Trophoblast cell (in vitro differentiated cells and primary cell): ENCODE results near the gene OR4S1.

Experiments used
- DNase-seq, 2 donors: peaks; one replicate each; pipeline ENCODE4 v3.0.0-alpha.2; 2016
- H2AFZ ChIP-seq: 2 replicates; pipeline ENCODE4 v1.6.1; 2013; ENCODE audit warnings: low read length, moderate library complexity, mild to moderate bottlenecking; ENCODE audit not compliant: insufficient read depth, poor library complexity
- H2AK5ac ChIP-seq: 2 replicates; pipeline ENCODE4 v1.6.1; 2013; ENCODE audit warnings: mild to moderate bottlenecking, low read length
- H2BK120ac ChIP-seq: 2 replicates; pipeline ENCODE4 v1.6.1; 2013; ENCODE audit warnings: low read length, mild to moderate bottlenecking, moderate library complexity; ENCODE audit not compliant: insufficient read depth, poor library complexity
- H2BK12ac ChIP-seq: 2 replicates; pipeline ENCODE4 v1.6.1; 2013; ENCODE audit warnings: mild to moderate bottlenecking, low read length, moderate library complexity
- H2BK5ac ChIP-seq: 2 replicates; pipeline ENCODE4 v1.6.1; 2013; ENCODE audit warnings: low read length, low read depth, moderate library complexity, mild to moderate bottlenecking; ENCODE audit not compliant: poor library complexity
- H3K14ac ChIP-seq: 2 replicates; pipeline ENCODE4 v1.6.1; 2013; ENCODE audit warnings: mild to moderate bottlenecking, low read length
- H3K18ac ChIP-seq: 2 replicates; pipeline ENCODE4 v1.6.1; 2013; ENCODE audit warnings: mild to moderate bottlenecking, low read length
- H3K23ac ChIP-seq: 2 replicates; pipeline ENCODE4 v1.6.1; 2013; ENCODE audit warnings: low read length
- H3K27ac ChIP-seq: 2 replicates; pipeline ENCODE4 v1.5.1; 2013; ENCODE audit warnings: low read depth, mild to moderate bottlenecking, inconsistent platforms, low read length, moderate library complexity
- H3K27me3 ChIP-seq: 2 replicates; pipeline ENCODE4 v1.6.1; 2013; ENCODE audit warnings: inconsistent platforms, mild to moderate bottlenecking, low read length, moderate library complexity; ENCODE audit not compliant: insufficient read depth
- H3K36me3 ChIP-seq, 2 experiments: 1 replicate in 1 of 2; 2 replicates in 1 of 2; pipeline ENCODE4 v1.6.1; 2013; ENCODE audit warnings: low read length in 2 of 2, mild to moderate bottlenecking in 2 of 2, moderate library complexity in 1 of 2; ENCODE audit not compliant: insufficient read depth in 2 of 2, control insufficient read depth in 1 of 2
- H3K4ac ChIP-seq: 2 replicates; pipeline ENCODE4 v1.6.1; 2013; ENCODE audit warnings: low read depth, mild to moderate bottlenecking, low read length, moderate library complexity
- H3K4me1 ChIP-seq, 2 experiments: 1 replicate in 1 of 2; 2 replicates in 1 of 2; pipeline ENCODE4 v1.6.1; 2013; ENCODE audit warnings: low read length in 2 of 2, mild to moderate bottlenecking in 2 of 2, moderate library complexity in 1 of 2; ENCODE audit not compliant: insufficient read depth in 2 of 2, control insufficient read depth in 1 of 2
- H3K4me2 ChIP-seq: 2 replicates; pipeline ENCODE4 v1.6.1; 2013; ENCODE audit warnings: inconsistent platforms, mild to moderate bottlenecking, low read length, moderate library complexity
- H3K4me3 ChIP-seq: 2 replicates; pipeline ENCODE4 v1.5.1; 2013; ENCODE audit warnings: mild to moderate bottlenecking, low read depth, low read length, inconsistent platforms
- H3K79me1 ChIP-seq: one replicate; pipeline ENCODE4 v1.6.1; 2013; ENCODE audit warnings: low read length
- H3K79me2 ChIP-seq: 2 replicates; pipeline ENCODE4 v1.6.1; 2013; ENCODE audit warnings: low read length, mild to moderate bottlenecking; ENCODE audit not compliant: control insufficient read depth, insufficient read depth, poor library complexity
- H3K9ac ChIP-seq: 2 replicates; pipeline ENCODE4 v1.6.1; 2013; ENCODE audit warnings: mild to moderate bottlenecking, low read length
- H3K9me3 ChIP-seq: 2 replicates; pipeline ENCODE4 v1.6.1; 2013; ENCODE audit warnings: low read depth, mild to moderate bottlenecking, control low read depth, inconsistent platforms, low read length; ENCODE audit not compliant: insufficient read depth
- H4K12ac ChIP-seq: 2 replicates; pipeline ENCODE4 v1.6.1; 2013; ENCODE audit warnings: low read depth, mild to moderate bottlenecking, low read length, moderate library complexity
- H4K8ac ChIP-seq: 2 replicates; pipeline ENCODE4 v1.6.1; 2013; ENCODE audit warnings: low read depth, mild to moderate bottlenecking, low read length, moderate library complexity
- H4K91ac ChIP-seq: one replicate; pipeline ENCODE4 v1.6.1; 2013; ENCODE audit warnings: low read depth, mild to moderate bottlenecking, low read length, moderate library complexity
- WGBS: extraction: QIAGEN DNeasy Blood & Tissue Kit; methylation state at CpG from one replicate; pipeline ENCODE4 v1.1.7; 2013; ENCODE audit warnings: missing lambda C conversion rate; ENCODE audit not compliant: insufficient read length, insufficient coverage; ENCODE audit errors: extremely low coverage; 5-methylcytosine and 5-hydroxymethylcytosine counted together

OR4S1 gene

GRCh38 chr11:48354013-48354412, 48.0 kb downstream of the OR4S1 start:
- Histone ChIP-seq H3K79me1 (no peaks in the 10 kb centered on the region), H3K9me3 (peaks cover 15% of the 10 kb centered on the region)

GRCh38 chr11:48354677-48355076, 48.7 kb downstream of the OR4S1 start:
- H3K79me1 ChIP-seq: no peaks in the 10 kb centered on the region
- H2BK12ac ChIP-seq: no peak overlapping the region
- H3K9ac ChIP-seq: no peak overlapping the region
- H4K91ac ChIP-seq: no peak overlapping the region
- no peak overlapping the region for H3K23ac ChIP-seq
- no CpG with 5 or more reads among the region's 1 CpG for WGBS
- H2BK5ac ChIP-seq: no peak overlapping the region
- no peak overlapping the region for H3K27ac ChIP-seq
- peaks cover 15% of the 10 kb centered on the region for H3K9me3 ChIP-seq
- H3K4me1 ChIP-seq: no peaks in the 10 kb centered on the region
- H3K79me2 ChIP-seq: no peaks in the 10 kb centered on the region
- no peak overlapping the region for H4K8ac ChIP-seq
- no peak overlapping the region for H2AK5ac ChIP-seq
- DNase-seq: no peak
- H3K36me3 ChIP-seq: no peaks in the 10 kb centered on the region
- no peak overlapping the region for H3K18ac ChIP-seq
- H3K4me3 ChIP-seq: no peak overlapping the region
- no peak overlapping the region for H2AFZ ChIP-seq
- no peak overlapping the region for H2BK120ac ChIP-seq
- H3K27me3 ChIP-seq: no peaks in the 10 kb centered on the region
- no peak overlapping the region for H3K14ac ChIP-seq
- no peak overlapping the region for H3K4ac ChIP-seq
- no peak overlapping the region for H4K12ac ChIP-seq
- H3K4me2 ChIP-seq: no peak overlapping the region

More at GRCh38 chr11:48354013-48354412, 48.0 kb downstream of the OR4S1 start:
- Histone ChIP-seq H3K4ac (no peak overlapping the region), H3K27ac (no peak overlapping the region), H3K14ac (no peak overlapping the region), H3K36me3 (no peaks in the 10 kb centered on the region), H3K18ac (no peak overlapping the region), H3K9ac (no peak overlapping the region), H4K91ac (no peak overlapping the region), H2BK5ac (no peak overlapping the region), H2BK12ac (no peak overlapping the region), H2BK120ac (no peak overlapping the region), H3K23ac (no peak overlapping the region), H3K79me2 (no peaks in the 10 kb centered on the region), H4K8ac (no peak overlapping the region), H4K12ac (no peak overlapping the region), H3K27me3 (no peaks in the 10 kb centered on the region), H2AFZ (no peak overlapping the region), H2AK5ac (no peak overlapping the region), H3K4me2 (no peak overlapping the region), H3K4me3 (no peak overlapping the region), H3K4me1 (no peaks in the 10 kb centered on the region)
- DNase-seq: no peak
- WGBS: no CpG with 5 or more reads among the region's 4 CpGs
